ENCODE results near the gene RGMA.

GRCh38 chr15:92997821-92998220 lies 91.2 kb downstream of the RGMA start:
- TF ChIP-seq EZH2 (IDR thresholded peaks at IDR 0.05; ENCODE audit: insufficient read depth, low read length) = no peak
- TF ChIP-seq, protein P1, sequence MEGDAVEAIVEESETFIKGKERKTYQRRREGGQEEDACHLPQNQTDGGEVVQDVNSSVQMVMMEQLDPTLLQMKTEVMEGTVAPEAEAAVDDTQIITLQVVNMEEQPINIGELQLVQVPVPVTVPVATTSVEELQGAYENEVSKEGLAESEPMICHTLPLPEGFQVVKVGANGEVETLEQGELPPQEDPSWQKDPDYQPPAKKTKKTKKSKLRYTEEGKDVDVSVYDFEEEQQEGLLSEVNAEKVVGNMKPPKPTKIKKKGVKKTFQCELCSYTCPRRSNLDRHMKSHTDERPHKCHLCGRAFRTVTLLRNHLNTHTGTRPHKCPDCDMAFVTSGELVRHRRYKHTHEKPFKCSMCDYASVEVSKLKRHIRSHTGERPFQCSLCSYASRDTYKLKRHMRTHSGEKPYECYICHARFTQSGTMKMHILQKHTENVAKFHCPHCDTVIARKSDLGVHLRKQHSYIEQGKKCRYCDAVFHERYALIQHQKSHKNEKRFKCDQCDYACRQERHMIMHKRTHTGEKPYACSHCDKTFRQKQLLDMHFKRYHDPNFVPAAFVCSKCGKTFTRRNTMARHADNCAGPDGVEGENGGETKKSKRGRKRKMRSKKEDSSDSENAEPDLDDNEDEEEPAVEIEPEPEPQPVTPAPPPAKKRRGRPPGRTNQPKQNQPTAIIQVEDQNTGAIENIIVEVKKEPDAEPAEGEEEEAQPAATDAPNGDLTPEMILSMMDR (IDR thresholded peaks at IDR 0.05; ENCODE audit: insufficient read depth, low read depth, low read length) = no peak
